ENCODE measurements around the gene PRKRIP1.

Gene PRKRIP1

DNA sequence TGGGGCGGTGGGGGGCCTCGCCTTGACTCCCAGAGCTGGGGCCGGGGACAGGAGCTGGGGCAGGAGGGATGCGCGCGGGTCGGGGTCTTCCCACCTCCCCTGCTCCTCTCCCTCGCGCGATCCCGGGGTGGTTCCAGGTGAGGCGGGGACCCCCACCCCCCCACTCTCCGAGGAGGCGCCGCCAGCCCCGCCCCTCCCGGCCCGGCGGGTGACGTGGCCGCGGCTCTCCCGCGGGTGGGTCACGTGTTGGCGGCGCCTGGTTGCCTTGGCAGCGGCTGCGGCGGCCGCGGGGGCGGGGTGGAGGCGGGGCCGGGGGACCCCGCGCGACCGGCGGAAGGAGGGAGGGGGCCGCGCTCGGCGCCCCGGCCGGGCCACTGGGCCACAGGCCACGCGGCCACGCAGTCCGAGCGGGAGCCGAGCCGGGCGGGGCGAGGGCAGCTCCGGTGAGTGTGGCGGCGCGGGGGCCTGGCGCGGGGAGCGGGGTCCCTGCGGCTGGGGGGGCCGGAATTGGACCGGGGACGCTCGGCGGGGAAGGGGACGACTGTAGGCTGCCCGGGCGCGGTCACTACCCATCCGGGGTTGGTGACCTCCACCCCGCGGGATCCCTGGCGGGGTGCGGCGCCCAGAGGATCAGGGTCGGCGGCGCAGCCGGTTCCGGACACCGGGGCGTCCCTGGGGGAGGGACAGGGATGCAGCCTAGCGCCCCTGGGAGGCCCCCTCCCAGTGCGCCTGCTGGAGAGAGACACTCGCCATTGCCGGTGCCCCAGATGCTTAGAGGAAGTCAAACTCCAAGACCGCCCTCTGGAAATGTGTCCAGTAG lies 37.3 kb downstream of the PRKRIP1 start, which contains the start of gene ORAI2:
Gene ORAI2, plus strand, starts transcription at position 357 of the 820 bp plus-strand sequence. CDS start 5,382 bp downstream, outside the sequence.
- H3K4me3 ChIP-seq (ENCODE audit: low read depth, low read length), result peak within 1 kb of the TSS; percentile 76
- TF ChIP-seq, protein P1, sequence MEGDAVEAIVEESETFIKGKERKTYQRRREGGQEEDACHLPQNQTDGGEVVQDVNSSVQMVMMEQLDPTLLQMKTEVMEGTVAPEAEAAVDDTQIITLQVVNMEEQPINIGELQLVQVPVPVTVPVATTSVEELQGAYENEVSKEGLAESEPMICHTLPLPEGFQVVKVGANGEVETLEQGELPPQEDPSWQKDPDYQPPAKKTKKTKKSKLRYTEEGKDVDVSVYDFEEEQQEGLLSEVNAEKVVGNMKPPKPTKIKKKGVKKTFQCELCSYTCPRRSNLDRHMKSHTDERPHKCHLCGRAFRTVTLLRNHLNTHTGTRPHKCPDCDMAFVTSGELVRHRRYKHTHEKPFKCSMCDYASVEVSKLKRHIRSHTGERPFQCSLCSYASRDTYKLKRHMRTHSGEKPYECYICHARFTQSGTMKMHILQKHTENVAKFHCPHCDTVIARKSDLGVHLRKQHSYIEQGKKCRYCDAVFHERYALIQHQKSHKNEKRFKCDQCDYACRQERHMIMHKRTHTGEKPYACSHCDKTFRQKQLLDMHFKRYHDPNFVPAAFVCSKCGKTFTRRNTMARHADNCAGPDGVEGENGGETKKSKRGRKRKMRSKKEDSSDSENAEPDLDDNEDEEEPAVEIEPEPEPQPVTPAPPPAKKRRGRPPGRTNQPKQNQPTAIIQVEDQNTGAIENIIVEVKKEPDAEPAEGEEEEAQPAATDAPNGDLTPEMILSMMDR (IDR thresholded peaks at IDR 0.05; ENCODE audit: low read depth, low read length), result no peak
- no peaks in the 10 kb centered on the region for H3K9me3 ChIP-seq (ENCODE audit: severe bottlenecking)
- no peaks in the 10 kb centered on the region for H3K27me3 ChIP-seq (ENCODE audit: insufficient read depth, low read depth, severe bottlenecking)
- peak; percentile 85 for DNase-seq
- H3K27ac ChIP-seq, result peak within 1 kb of the TSS; percentile 91
- peaks cover 14% of the 10 kb centered on the region for H3K36me3 ChIP-seq

DNA sequence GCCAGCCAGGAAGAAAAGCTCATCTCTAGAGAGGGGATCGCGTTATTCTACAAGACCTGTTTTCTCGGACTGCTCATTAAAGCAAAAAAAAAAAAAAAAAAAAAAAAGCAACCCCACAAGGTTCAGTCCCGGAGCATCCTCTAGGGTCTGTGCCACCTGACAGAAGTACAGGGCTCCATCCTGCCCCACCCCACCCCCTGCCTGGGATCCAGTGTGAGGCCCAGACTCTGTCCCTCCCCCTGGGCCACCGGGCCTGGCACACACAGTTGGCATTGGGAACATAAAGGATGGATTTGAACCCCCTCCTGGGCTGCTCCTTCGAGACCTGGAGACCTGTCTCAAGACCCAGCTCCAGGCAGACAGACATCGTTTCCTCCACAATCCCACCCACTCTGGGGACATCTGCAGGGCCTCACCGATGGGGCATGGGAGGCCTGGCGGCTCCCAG lies 37.9 kb downstream of the PRKRIP1 start:
- peak overlapping the region; percentile 91 for H3K27ac ChIP-seq
- no peak for DNase-seq

DNA sequence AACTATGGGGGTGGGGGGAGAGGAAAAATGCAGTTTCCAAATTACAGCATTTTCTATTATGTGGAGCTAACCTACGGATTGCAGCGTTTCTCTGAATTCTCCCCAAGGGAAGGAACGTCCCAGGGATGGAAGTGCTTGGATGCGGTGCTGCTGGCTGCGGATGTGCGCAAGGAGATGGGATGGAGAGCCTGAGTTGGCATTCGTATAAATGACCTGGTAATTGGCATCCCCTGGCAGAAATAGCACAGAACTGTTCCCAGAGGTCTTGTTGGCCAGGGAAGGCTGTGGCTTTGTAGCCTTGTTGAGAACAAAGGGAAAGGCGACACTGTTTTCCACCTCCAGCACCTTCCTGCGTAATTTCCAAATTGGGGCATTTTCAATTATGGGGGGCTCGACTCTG lies 40.0 kb downstream of the PRKRIP1 start:
- peaks cover 36% of the 10 kb centered on the region for H3K36me3 ChIP-seq
- DNase-seq, result no peak
- TF ChIP-seq, protein P1 (IDR thresholded peaks at IDR 0.05; ENCODE audit: low read depth, low read length), result no peak
- no peak overlapping the region; the same call in 1 of the 2 replicates for H3K27ac ChIP-seq
- no peaks in the 10 kb centered on the region for H3K9me3 ChIP-seq (ENCODE audit: severe bottlenecking)
- no peaks in the 10 kb centered on the region for H3K27me3 ChIP-seq (ENCODE audit: insufficient read depth, low read depth, severe bottlenecking)
- H3K4me3 ChIP-seq (ENCODE audit: low read depth, low read length), result no peak overlapping the region

More for the DNA sequence above, 37.9 kb downstream of the PRKRIP1 start:
- H3K27me3 ChIP-seq (ENCODE audit: insufficient read depth, low read depth, severe bottlenecking), result no peaks in the 10 kb centered on the region
- H3K9me3 ChIP-seq (ENCODE audit: severe bottlenecking), result no peaks in the 10 kb centered on the region
- TF ChIP-seq, protein P1 (IDR thresholded peaks at IDR 0.05; ENCODE audit: low read depth, low read length), result no peak
- peaks cover 18% of the 10 kb centered on the region for H3K36me3 ChIP-seq
- H3K4me3 ChIP-seq (ENCODE audit: low read depth, low read length), result peak overlapping the region; percentile 76

DNA sequence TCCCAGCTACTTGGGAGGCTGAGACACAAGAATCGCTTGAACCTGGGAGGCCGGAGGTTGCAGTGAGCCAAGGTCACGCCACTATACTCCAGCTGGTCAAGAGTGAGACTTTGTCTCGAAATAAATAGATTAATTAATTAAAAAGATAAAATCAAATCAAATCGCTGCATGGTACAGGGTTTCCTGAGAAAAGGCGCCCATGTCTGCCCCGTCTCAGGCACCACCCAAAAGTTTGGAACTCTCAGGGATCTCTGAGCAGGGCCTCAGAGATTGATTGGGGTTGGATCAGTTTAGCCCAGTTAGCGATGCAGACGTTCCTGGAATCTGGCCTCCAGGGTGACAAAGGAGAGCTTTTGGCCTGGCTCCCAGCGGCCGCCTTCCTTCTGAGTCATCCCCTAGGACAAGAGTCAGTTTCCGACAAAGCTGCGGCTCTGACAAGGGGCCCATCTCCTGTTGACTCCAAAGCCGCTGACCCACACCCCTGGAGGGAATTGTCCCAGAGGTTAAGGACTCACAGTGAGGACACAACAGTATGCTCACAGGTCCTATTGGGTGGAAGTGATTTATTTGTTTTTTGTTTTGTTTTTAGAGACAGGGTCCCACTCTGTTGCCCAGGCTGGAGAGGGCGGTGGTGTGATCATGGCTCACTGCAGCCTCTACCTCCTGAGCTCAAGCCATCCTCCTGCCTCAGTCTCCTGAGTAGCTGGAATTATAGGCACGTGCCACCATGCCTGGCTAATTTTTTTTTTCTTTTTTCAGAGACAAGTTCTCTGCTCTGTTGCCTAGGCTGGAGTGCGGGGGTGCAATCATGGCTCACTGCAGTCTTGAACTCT lies 44.0 kb downstream of the PRKRIP1 start:
- peaks cover 59% of the 10 kb centered on the region for H3K36me3 ChIP-seq
- DNase-seq, result no peak
- no peaks in the 10 kb centered on the region for H3K27me3 ChIP-seq (ENCODE audit: insufficient read depth, low read depth, severe bottlenecking)
- TF ChIP-seq, protein P1 (IDR thresholded peaks at IDR 0.05; ENCODE audit: low read depth, low read length), result no peak
- peak overlapping the region; percentile 79 for H3K27ac ChIP-seq
- no peak overlapping the region for H3K4me3 ChIP-seq (ENCODE audit: low read depth, low read length)
- no peaks in the 10 kb centered on the region for H3K9me3 ChIP-seq (ENCODE audit: severe bottlenecking)

DNA sequence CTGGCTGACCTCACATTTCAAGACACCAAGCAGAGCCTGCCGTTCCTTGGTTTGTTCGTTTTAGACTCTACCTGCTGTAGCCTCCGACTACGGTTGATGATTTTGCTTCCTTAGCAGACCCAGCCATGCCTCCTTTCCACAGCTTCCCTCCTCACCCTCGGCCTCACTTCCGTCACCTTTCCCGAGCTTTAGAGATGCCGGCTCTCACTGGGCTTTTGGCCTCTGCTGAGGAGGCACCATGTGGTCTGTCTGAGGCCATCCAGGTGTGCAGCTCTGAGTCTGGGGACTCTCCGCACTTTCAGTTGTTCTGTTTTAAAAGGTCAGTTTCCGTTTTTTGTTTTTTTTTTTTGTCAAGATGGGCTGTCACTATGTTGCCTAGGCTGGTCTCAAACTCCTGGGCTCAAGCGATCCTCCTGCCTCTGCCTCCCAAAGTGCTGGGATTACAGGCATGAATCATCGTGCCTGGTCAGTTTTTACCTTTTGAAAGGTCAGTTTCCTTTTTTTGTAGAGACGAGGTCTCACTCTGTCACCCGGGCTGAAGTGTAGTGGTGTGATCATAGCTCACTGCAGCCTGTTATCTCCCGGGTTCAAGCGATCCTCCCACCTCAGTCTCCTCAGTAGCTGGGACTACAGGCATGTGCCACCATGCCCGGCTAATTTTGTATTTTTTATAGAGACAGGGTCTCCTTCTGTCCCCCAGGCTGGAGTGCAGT lies 49.0 kb downstream of the PRKRIP1 start:
- peaks cover 66% of the 10 kb centered on the region for H3K36me3 ChIP-seq
- DNase-seq, result no peak
- peak overlapping the region; percentile 31; the same call in 1 of the 2 replicates for H3K27ac ChIP-seq
- H3K4me3 ChIP-seq (ENCODE audit: low read depth, low read length), result no peak overlapping the region
- H3K9me3 ChIP-seq (ENCODE audit: severe bottlenecking), result no peaks in the 10 kb centered on the region
- TF ChIP-seq, protein P1 (IDR thresholded peaks at IDR 0.05; ENCODE audit: low read depth, low read length), result no peak
- no peaks in the 10 kb centered on the region for H3K27me3 ChIP-seq (ENCODE audit: insufficient read depth, low read depth, severe bottlenecking)
